GM12878 (cell line): ENCODE results near the gene OTULINL. TPM values are rescaled to one million over a fixed set of nuclear protein-coding genes. Genes with fewer than 3 reads are reported as not detected.

Experiments used
- ATAC-seq: fragments of 200-7000 bp; cut with Tn5 transposase; 3 replicates; pipeline ENCODE4 v1.9.1; 2020; ENCODE audit warnings: mild to moderate bottlenecking, moderate library complexity
- BruUV-seq: library from RNA; stranded (reverse); fragments of 400-500 nt; replicated peaks from 2 replicates; lab custom pipeline; 2021; lab: Mats Ljungman, UMichigan
- CTCF ChIA-PET: fragments of 300-600 bp; sonication (Branson Sonifier 250); formaldehyde crosslinking; extraction: SDS; loops from one replicate; lab custom pipeline; 2021; ENCODE audit warnings: inconsistent platforms; lab: Yijun Ruan, JAX
- POLR2A ChIA-PET: fragments of 350-600 bp; formaldehyde crosslinking; extraction: SDS; loops from one replicate; lab custom pipeline; 2021; ENCODE audit warnings: inconsistent platforms; lab: Charles Lee
- RAD21 ChIA-PET: fragments of 300-600 bp; sonication (Branson Sonifier 250); formaldehyde crosslinking; loops from one replicate; lab custom pipeline; 2023; ENCODE audit warnings: antibody characterized with exemption; ENCODE audit not compliant: unreplicated experiment; lab: Charles Lee
- SMC1A ChIA-PET: fragments of 300-600 bp; sonication (Branson Sonifier 250); formaldehyde crosslinking; loops from one replicate; lab custom pipeline; 2023; ENCODE audit not compliant: unreplicated experiment, uncharacterized antibody; lab: Charles Lee
- DNase-seq: peaks from one replicate; pipeline ENCODE4 v3.0.0-alpha.2; 2011; ENCODE audit warnings: low read depth, low spot score
- FAIRE-seq: peaks from 3 replicates; lab custom pipeline; 2011; peaks lifted over from hg19 to GRCh38; lab: Jason Lieb, UNC
- H2AFZ ChIP-seq: 2 replicates; pipeline ENCODE4 v1.6.0; 2011; ENCODE audit warnings: low read depth, low read length, control low read depth; ENCODE audit not compliant: control insufficient read depth
- H3K27ac ChIP-seq: 2 replicates; pipeline ENCODE4 v1.5.1; 2011; ENCODE audit warnings: control low read depth; ENCODE audit not compliant: control insufficient read depth, insufficient read depth
- H3K27me3 ChIP-seq, 2 experiments: replicated peaks in 1 of 2; 2 replicates each; pipeline versions ENCODE4 v1.6.0 to v1.6.1; 2011; ENCODE audit warnings: low read length in 1 of 2; ENCODE audit not compliant: control insufficient read depth in 2 of 2, insufficient read depth in 2 of 2
- H3K36me3 ChIP-seq, 2 experiments: 2 replicates each; pipeline ENCODE4 v1.5.1; 2011; ENCODE audit warnings: low read length in 1 of 2; ENCODE audit not compliant: control insufficient read depth in 2 of 2, insufficient read depth in 2 of 2
- H3K4me1 ChIP-seq: 2 replicates; pipeline ENCODE4 v1.6.1; 2011; ENCODE audit warnings: mild to moderate bottlenecking, low read length, moderate library complexity, mixed read lengths; ENCODE audit not compliant: control insufficient read depth, insufficient read depth
- H3K4me2 ChIP-seq: 2 replicates; pipeline ENCODE4 v1.6.0; 2011; ENCODE audit warnings: control low read depth; ENCODE audit not compliant: control insufficient read depth, insufficient read depth
- H3K4me3 ChIP-seq: fragments of 200-600 bp; sonication (generic); 2 replicates; pipeline ENCODE4 v1.5.1; 2016
- H3K79me2 ChIP-seq: 2 replicates; pipeline ENCODE4 v1.6.0; 2011; ENCODE audit warnings: low read length; ENCODE audit not compliant: control insufficient read depth, insufficient read depth
- H3K9ac ChIP-seq: 2 replicates; pipeline ENCODE4 v1.8.0; 2011; ENCODE audit warnings: low read length, control low read depth, mixed read lengths; ENCODE audit not compliant: control insufficient read depth, insufficient read depth
- H3K9me3 ChIP-seq: replicated peaks from 3 replicates; pipeline ENCODE4 v1.5.1; 2011; ENCODE audit warnings: mild to moderate bottlenecking, low read length; ENCODE audit not compliant: control insufficient read depth, insufficient read depth
- H4K20me1 ChIP-seq: 2 replicates; pipeline ENCODE4 v1.6.0; 2011; ENCODE audit not compliant: control insufficient read depth, insufficient read depth
- CREB1 ChIP-seq: IDR thresholded peaks from 2 replicates; pipeline ENCODE4 v1.6.1; 2012; ENCODE audit warnings: low read depth, mild to moderate bottlenecking, inconsistent platforms
- CTCF ChIP-seq, 3 experiments: IDR thresholded peaks in 2 of 3; conservative IDR thresholded peaks in 1 of 3; 2 replicates each; pipeline ENCODE4 v1.5.1; 2011; ENCODE audit warnings: low read depth in 3 of 3, low read length in 3 of 3, mild to moderate bottlenecking in 3 of 3, control low read depth in 2 of 3, moderate library complexity in 2 of 3, inconsistent platforms in 1 of 3, mixed read lengths in 1 of 3; ENCODE audit not compliant: control insufficient read depth in 2 of 3, insufficient read depth in 1 of 3; ENCODE audit errors: extremely low read depth in 1 of 3
- NFYB ChIP-seq: IDR thresholded peaks from 2 replicates; pipeline ENCODE4 v1.6.1; 2011; ENCODE audit warnings: low read depth, mild to moderate bottlenecking, low read length, improper control_type of control experiment, moderate library complexity; ENCODE audit not compliant: insufficient read depth
- NR2C1 ChIP-seq: fragments of 450-650 bp; IDR thresholded peaks from 2 replicates; pipeline ENCODE4 v1.6.1; 2017; ENCODE audit warnings: antibody characterized with exemption, mild to moderate bottlenecking, moderate library complexity
- POLR2A ChIP-seq: IDR thresholded peaks from 2 replicates; pipeline ENCODE4 v1.6.1; 2011; ENCODE audit warnings: low read depth, mild to moderate bottlenecking, low read length
- POLR2AphosphoS2 ChIP-seq: IDR thresholded peaks from 2 replicates; pipeline ENCODE4 v1.6.1; 2011; ENCODE audit warnings: low read depth, mild to moderate bottlenecking, low read length, improper control_type of control experiment, moderate library complexity
- RAD21 ChIP-seq: IDR thresholded peaks from 2 replicates; pipeline ENCODE4 v1.6.1; 2011; ENCODE audit warnings: mild to moderate bottlenecking, low read depth, low read length, moderate library complexity; ENCODE audit not compliant: insufficient read depth
- SIX5 ChIP-seq: IDR thresholded peaks from 2 replicates; pipeline ENCODE4 v1.6.1; 2011; ENCODE audit warnings: mild to moderate bottlenecking, low read depth, low read length, moderate library complexity; ENCODE audit not compliant: severe bottlenecking
- SREBF1 ChIP-seq: IDR thresholded peaks from 2 replicates; pipeline ENCODE4 v1.6.1; 2012; ENCODE audit warnings: mild to moderate bottlenecking, low read length
- ZBED1 ChIP-seq: IDR thresholded peaks from 2 replicates; pipeline ENCODE4 v1.6.1; 2016; ENCODE audit warnings: borderline replicate concordance
- WGBS: methylation state at CpG from one replicate; pipeline ENCODE4 v1.1.6; 2016; ENCODE audit warnings: low lambda C conversion rate; ENCODE audit not compliant: insufficient replicate concordance, insufficient coverage; ENCODE audit errors: missing lambda C conversion rate; 5-methylcytosine and 5-hydroxymethylcytosine counted together
- in situ Hi-C: fragments of 300-500 bp; cut with MboI; formaldehyde crosslinking; loops from 9 replicates; pipeline ENCODE4 v1.14.3; 2018; ENCODE audit warnings: mixed read lengths
- intact Hi-C: fragments of 100-400 bp; cut with micrococcal nuclease; formaldehyde crosslinking; loops from one replicate; pipeline ENCODE4 v1.14.2; 2022; ENCODE audit not compliant: unreplicated experiment
- polyA plus RNA-seq, 11 experiments: library from polyadenylated mRNA; depleted of rRNA in 4 of 11; unstranded in 6 of 11; stranded (reverse) in 5 of 11; fragments of >200 nt; fragmentation: Nextera tagmentation in 4 of 11; fragmentation: Illumina TruSeq in 1 of 11; extraction: Ambion mirVana in 4 of 11; extraction: Trizol in 1 of 11; gene quantifications; 1 replicate in 1 of 11; 2 replicates in 10 of 11; pipeline versions ENCODE4 v1.2.1 to v1.2.3, GENCODE V29; 2011 to 2016; ENCODE audit warnings: inconsistent platforms in 2 of 11, missing spikeins in 2 of 11, low read depth in 1 of 11
- total RNA-seq, 4 experiments: library from RNA; depleted of rRNA in 3 of 4; stranded (reverse); fragments of >200 nt in 3 of 4; fragmentation: Illumina TruSeq in 1 of 4; extraction: Trizol in 1 of 4; gene quantifications; 2 replicates each; pipeline versions ENCODE4 v1.2.1 to v1.2.3, GENCODE V29; 2013 to 2021

The OTULINL gene
- total and polyA plus RNA-seq, 10 of the 15 experiments (the other 5 are each of a cell fraction or from before 2014, with no cell fraction given) = 0.60 to 4.7 (median 1.8) TPM

GRCh38 chr5:14581891-14582796, 552 bp downstream of the OTULINL start:
- Histone ChIP-seq H3K4me1 (no peaks in the 10 kb centered on the region), H3K27ac (no peak overlapping the region), H2AFZ (peak overlapping the region; percentile 68), H3K9me3 (no peaks in the 10 kb centered on the region; the same call in 2 of the 3 replicates), H3K36me3 (no peaks in the 10 kb centered on the region), H3K27me3 (peaks cover 4 to 5% of the 10 kb centered on the region in 2 experiments; a peak in 2 of 4 replicates), H3K4me3 (peak overlapping the region; percentile 66), H3K79me2 (no peaks in the 10 kb centered on the region), H3K9ac (peak overlapping the region; percentile 56), H3K4me2 (peak overlapping the region; percentile 80), H4K20me1 (no peaks in the 10 kb centered on the region)
- intact Hi-C loops (no loop called here), in situ Hi-C loops (no loop called here)
- TF ChIP-seq SIX5 = no peak
- TF ChIP-seq ZBED1 = no peak
- peak; percentile 20; the same call in 1 of the 2 replicates for TF ChIP-seq CREB1
- no peak for TF ChIP-seq NFYB
- 0 out of 2 replicates have a peak, but pooled peaks have one; percentile 16 for TF ChIP-seq RAD21
- TF ChIP-seq SREBF1 = no peak
- TF ChIP-seq POLR2A = peak; percentile 46
- TF ChIP-seq CTCF (IDR thresholded peaks at IDR 0.05 in 2 of 3, conservative IDR thresholded peaks at IDR 0.05 in 1 of 3; ENCODE audit: control insufficient read depth in 2 of 3, extremely low read depth in 1 of 3, insufficient read depth in 1 of 3, low read depth in 3 of 3, low read length in 3 of 3) = peak in 2 of 3 experiments; percentile 17 to 35; a peak in 2 of 6 replicates
- TF ChIP-seq POLR2AphosphoS2 = no peak
- TF ChIP-seq NR2C1 = no peak
- SMC1A ChIA-PET = no interaction called here
- FAIRE-seq (no peak), ATAC-seq (peak; percentile 79), DNase-seq (no peak)
- 16% methylated on average over 38 of the region's 86 CpGs for WGBS
- CTCF ChIA-PET = no interaction called here
- no TSS peak for BruUV-seq
- POLR2A ChIA-PET = interaction anchor here (1.0 kb wide), 1 partner anchor 9 kb away, joined by 3 read pairs; no protein-coding TSS in a partner anchor
- RAD21 ChIA-PET = no interaction called here
